DOHH2 (cell line): ENCODE measurements around the gene CDHR3.

ENCODE experiments used
- H3F3A ChIP-seq: fragments of 200-600 bp; sonication (generic), shearing (Covaris generic); 2 replicates; pipeline ENCODE4 v1.6.0; 2016; ENCODE audit warnings: antibody characterized with exemption, mild to moderate bottlenecking; ENCODE audit not compliant: control insufficient read depth, insufficient read depth
- H3K27ac ChIP-seq: fragments of 200-600 bp; sonication (generic); 2 replicates; pipeline ENCODE4 v1.5.1; 2014; ENCODE audit warnings: low read depth, mild to moderate bottlenecking, low read length, moderate library complexity
- H3K27me3 ChIP-seq: fragments of 200-600 bp; sonication (generic); 2 replicates; pipeline ENCODE4 v1.6.1; 2014; ENCODE audit warnings: mild to moderate bottlenecking, low read length, mixed read lengths; ENCODE audit not compliant: control insufficient read depth
- H3K36me3 ChIP-seq: fragments of 200-600 bp; sonication (generic); 2 replicates; pipeline ENCODE4 v1.6.1; 2014; ENCODE audit warnings: mild to moderate bottlenecking, low read length, moderate library complexity, mixed read lengths; ENCODE audit not compliant: control insufficient read depth
- H3K4me1 ChIP-seq: fragments of 200-600 bp; sonication (generic); 2 replicates; pipeline ENCODE4 v1.6.1; 2014; ENCODE audit warnings: mild to moderate bottlenecking, low read length, mixed read lengths; ENCODE audit not compliant: control insufficient read depth
- H3K4me2 ChIP-seq: fragments of 200-600 bp; sonication (generic); 2 replicates; pipeline ENCODE4 v1.6.0; 2014; ENCODE audit warnings: mild to moderate bottlenecking, low read length, moderate library complexity
- H3K4me3 ChIP-seq: fragments of 200-600 bp; sonication (generic); 2 replicates; pipeline ENCODE4 v1.5.1; 2014; ENCODE audit warnings: mild to moderate bottlenecking, low read length, mixed read lengths
- H3K79me2 ChIP-seq: fragments of 200-600 bp; sonication (generic); 2 replicates; pipeline ENCODE4 v1.6.1; 2014; ENCODE audit warnings: mild to moderate bottlenecking, low read length, mixed read lengths; ENCODE audit not compliant: control insufficient read depth
- H3K9me2 ChIP-seq: fragments of 200-600 bp; sonication (generic); replicated peaks from 2 replicates; pipeline ENCODE4 v1.6.1; 2014; ENCODE audit warnings: mild to moderate bottlenecking, low read length, mixed read lengths; ENCODE audit not compliant: control insufficient read depth
- H3K9me3 ChIP-seq: fragments of 200-600 bp; sonication (generic); 2 replicates; pipeline ENCODE4 v1.6.1; 2014; ENCODE audit warnings: antibody characterized with exemption, low read length, mixed read lengths; ENCODE audit not compliant: control insufficient read depth, insufficient read depth
- H4K20me1 ChIP-seq: fragments of 200-600 bp; sonication (generic); 2 replicates; pipeline ENCODE4 v1.6.0; 2014; ENCODE audit warnings: low read depth, mild to moderate bottlenecking, antibody characterized with exemption, low read length, moderate library complexity; ENCODE audit not compliant: control insufficient read depth, insufficient read depth
- EZH2phosphoT487 ChIP-seq: fragments of 200-600 bp; sonication (generic); IDR thresholded peaks from 2 replicates; pipeline ENCODE4 v1.6.1; 2017; ENCODE audit warnings: borderline replicate concordance, mild to moderate bottlenecking, antibody characterized with exemption, low read length, moderate library complexity, mixed read lengths
- TF ChIP-seq, protein P1 (sequence below): fragments of 200-600 bp; sonication (generic); IDR thresholded peaks from one replicate; pipeline ENCODE4 v1.5.1; 2014; ENCODE audit warnings: antibody characterized with exemption, mild to moderate bottlenecking, low read depth, low read length; ENCODE audit not compliant: poor library complexity, severe bottlenecking

Gene CDHR3

DNA sequence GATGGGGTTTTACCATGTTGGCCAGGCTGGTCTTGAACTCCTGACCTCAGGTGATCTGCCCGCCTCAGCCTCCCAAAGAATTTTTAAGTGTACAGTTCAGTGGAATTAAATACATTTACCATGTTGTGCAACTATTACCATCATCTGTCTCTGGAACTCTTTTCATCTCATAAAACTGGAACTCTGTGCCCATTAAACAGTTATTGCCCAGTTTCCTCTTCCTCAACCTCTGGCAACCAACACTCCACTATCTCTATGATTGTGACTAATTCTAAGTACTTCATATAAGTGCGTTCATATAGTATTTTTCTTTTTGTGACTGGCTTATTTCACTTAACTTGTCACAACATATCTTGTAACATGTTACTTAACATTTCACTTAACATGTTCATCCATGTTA, 45.4 kb upstream of the CDHR3 start:
- Histone ChIP-seq H3K4me3 (no peak overlapping the region), H3K79me2 (no peaks in the 10 kb centered on the region), H3K9me2 (no peaks in the 10 kb centered on the region), H3K27me3 (peaks cover 18% of the 10 kb centered on the region), H4K20me1 (no peaks in the 10 kb centered on the region), H3F3A (no peaks in the 10 kb centered on the region), H3K36me3 (no peaks in the 10 kb centered on the region), H3K27ac (no peak overlapping the region), H3K4me2 (no peak overlapping the region), H3K9me3 (no peaks in the 10 kb centered on the region), H3K4me1 (no peaks in the 10 kb centered on the region)
- TF ChIP-seq, protein P1, sequence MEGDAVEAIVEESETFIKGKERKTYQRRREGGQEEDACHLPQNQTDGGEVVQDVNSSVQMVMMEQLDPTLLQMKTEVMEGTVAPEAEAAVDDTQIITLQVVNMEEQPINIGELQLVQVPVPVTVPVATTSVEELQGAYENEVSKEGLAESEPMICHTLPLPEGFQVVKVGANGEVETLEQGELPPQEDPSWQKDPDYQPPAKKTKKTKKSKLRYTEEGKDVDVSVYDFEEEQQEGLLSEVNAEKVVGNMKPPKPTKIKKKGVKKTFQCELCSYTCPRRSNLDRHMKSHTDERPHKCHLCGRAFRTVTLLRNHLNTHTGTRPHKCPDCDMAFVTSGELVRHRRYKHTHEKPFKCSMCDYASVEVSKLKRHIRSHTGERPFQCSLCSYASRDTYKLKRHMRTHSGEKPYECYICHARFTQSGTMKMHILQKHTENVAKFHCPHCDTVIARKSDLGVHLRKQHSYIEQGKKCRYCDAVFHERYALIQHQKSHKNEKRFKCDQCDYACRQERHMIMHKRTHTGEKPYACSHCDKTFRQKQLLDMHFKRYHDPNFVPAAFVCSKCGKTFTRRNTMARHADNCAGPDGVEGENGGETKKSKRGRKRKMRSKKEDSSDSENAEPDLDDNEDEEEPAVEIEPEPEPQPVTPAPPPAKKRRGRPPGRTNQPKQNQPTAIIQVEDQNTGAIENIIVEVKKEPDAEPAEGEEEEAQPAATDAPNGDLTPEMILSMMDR = no peak
- TF ChIP-seq EZH2phosphoT487 = no peak

DNA sequence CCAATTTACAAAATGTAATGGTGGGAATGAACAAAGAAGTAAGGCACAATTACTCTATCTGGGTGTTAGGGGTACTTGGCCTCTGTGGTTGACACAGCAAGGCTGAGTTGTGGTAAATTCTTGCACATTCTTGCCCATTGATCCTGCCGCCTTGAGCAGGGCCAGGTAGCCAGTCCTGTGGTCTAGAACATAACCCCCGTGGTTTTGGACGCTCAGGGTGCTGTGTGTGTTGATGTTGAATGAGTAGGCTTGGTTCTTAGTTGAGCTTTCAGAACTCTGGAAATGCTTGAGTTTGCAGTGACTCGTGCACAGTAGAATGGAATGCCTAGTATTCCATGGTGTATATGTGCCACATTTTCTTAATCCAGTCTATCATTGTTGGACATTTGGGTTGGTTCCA, 42.3 kb upstream of the CDHR3 start:
- Histone ChIP-seq H3K27me3 (peaks cover 12% of the 10 kb centered on the region), H3K4me2 (no peak overlapping the region), H3K9me3 (no peaks in the 10 kb centered on the region), H3K4me1 (no peaks in the 10 kb centered on the region), H3K9me2 (no peaks in the 10 kb centered on the region), H4K20me1 (no peaks in the 10 kb centered on the region), H3K79me2 (no peaks in the 10 kb centered on the region), H3K36me3 (no peaks in the 10 kb centered on the region), H3K4me3 (no peak overlapping the region), H3K27ac (no peak overlapping the region), H3F3A (no peaks in the 10 kb centered on the region)
- TF ChIP-seq, protein P1 = no peak
- TF ChIP-seq EZH2phosphoT487 = no peak

DNA sequence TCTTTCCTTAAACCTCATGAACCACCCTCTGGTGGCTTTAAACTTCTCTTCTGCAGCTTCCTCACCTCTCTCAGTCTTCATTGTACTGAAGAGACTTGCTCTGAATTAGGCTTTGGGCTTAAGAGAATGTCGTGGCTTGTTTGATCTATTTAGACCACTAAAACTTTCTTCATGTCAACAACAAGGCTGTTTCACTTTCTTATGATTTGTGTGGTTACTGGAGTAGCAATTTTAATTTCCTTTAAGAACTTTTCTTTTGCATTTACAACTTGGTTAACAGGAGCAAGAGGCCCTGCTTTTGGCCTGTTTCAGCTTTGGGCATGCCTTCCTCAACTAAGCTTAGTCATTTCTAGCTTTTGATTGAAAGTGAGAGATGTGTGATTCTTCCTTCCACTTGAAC, 38.1 kb upstream of the CDHR3 start:
- Histone ChIP-seq H3K4me2 (no peak overlapping the region), H3K27me3 (peaks cover 18% of the 10 kb centered on the region), H3K27ac (no peak overlapping the region), H3K9me3 (peaks cover 3% of the 10 kb centered on the region; the same call in 1 of the 2 replicates), H3K79me2 (no peaks in the 10 kb centered on the region), H3K9me2 (no peaks in the 10 kb centered on the region), H3K36me3 (no peaks in the 10 kb centered on the region), H3K4me1 (no peaks in the 10 kb centered on the region), H4K20me1 (no peaks in the 10 kb centered on the region), H3F3A (no peaks in the 10 kb centered on the region), H3K4me3 (no peak overlapping the region)
- TF ChIP-seq, protein P1 = no peak
- TF ChIP-seq EZH2phosphoT487 = no peak

DNA sequence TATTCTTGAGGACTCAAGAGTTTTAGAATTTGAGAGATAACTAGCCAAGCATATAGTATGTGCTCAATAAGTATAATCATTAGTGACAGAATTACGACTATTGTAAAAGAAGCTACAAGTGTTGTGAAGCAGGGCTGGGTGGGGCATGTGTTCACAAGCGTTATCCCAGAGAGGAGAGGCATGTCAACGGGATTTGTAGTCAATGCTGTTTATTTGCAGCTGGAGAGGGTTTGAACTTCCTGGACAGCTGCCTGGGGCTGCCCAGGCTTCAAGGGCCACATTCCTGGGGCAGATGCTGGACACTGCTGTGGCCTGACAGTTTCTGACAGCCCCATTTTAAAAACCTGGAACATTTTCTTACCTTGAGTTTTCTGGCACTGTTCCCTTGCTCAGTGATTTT, 36.9 kb upstream of the CDHR3 start:
- Histone ChIP-seq H3K9me2 (no peaks in the 10 kb centered on the region), H3K4me3 (no peak overlapping the region), H3F3A (no peaks in the 10 kb centered on the region), H3K4me1 (peaks cover 3% of the 10 kb centered on the region; the same call in 1 of the 2 replicates), H4K20me1 (no peaks in the 10 kb centered on the region), H3K79me2 (no peaks in the 10 kb centered on the region), H3K27me3 (peaks cover 21% of the 10 kb centered on the region), H3K36me3 (no peaks in the 10 kb centered on the region), H3K4me2 (no peak overlapping the region), H3K27ac (no peak overlapping the region), H3K9me3 (peaks cover 3% of the 10 kb centered on the region; the same call in 1 of the 2 replicates)
- no peak for TF ChIP-seq EZH2phosphoT487
- TF ChIP-seq, protein P1 = no peak
